Pancreas (tissue), 10 donors: ENCODE results near the gene TEP1. TPM values are rescaled to one million over a fixed set of nuclear protein-coding genes. Genes with fewer than 3 reads are reported as not detected.

Experiments
- ATAC-seq, 4 donors: fragments of 200-7000 bp; cut with Tn5 transposase; one replicate each; pipeline versions ENCODE4 v1.8.0 to v1.9.1; 2020; ENCODE audit warnings: mild to moderate bottlenecking in 4 of 4, moderate library complexity in 4 of 4
- DNase-seq, 6 donors: peaks; one replicate each; pipeline ENCODE4 v3.0.0-alpha.2; 2020
- FAIRE-seq: peaks from 2 replicates; lab custom pipeline; 2012; peaks lifted over from hg19 to GRCh38; lab: Jason Lieb, UNC
- H3K27ac ChIP-seq, 4 donors: fragments of 200-600 bp; sonication (generic); 1 replicate in 3 of 4; 2 replicates in 1 of 4; pipeline versions ENCODE4 v1.5.0 to v1.8.0; 2020
- H3K27me3 ChIP-seq, 4 donors: fragments of 200-600 bp; one replicate each; pipeline ENCODE4 v1.8.0; 2021
- H3K36me3 ChIP-seq, 3 donors: fragments of 200-600 bp; sonication (generic) in 1 of 3; one replicate each; pipeline versions ENCODE4 v1.5.0 to v1.8.0; 2020 to 2021
- H3K4me1 ChIP-seq, 3 donors: fragments of 200-600 bp; one replicate each; pipeline ENCODE4 v1.8.0; 2021
- H3K4me3 ChIP-seq, 4 donors: fragments of 200-600 bp; sonication (generic) in 2 of 4; one replicate each; pipeline versions ENCODE4 v1.5.0 to v1.8.0; 2020 to 2021
- H3K9me3 ChIP-seq, 4 donors: fragments of 200-600 bp; one replicate each; pipeline ENCODE4 v1.8.0; 2021
- CTCF ChIP-seq, 4 donors: fragments of 200-600 bp; sonication (generic) in 3 of 4; IDR thresholded peaks; one replicate each; pipeline versions ENCODE4 v1.5.0 to v1.8.0; 2021; ENCODE audit warnings: antibody characterized with exemption in 4 of 4
- WGBS, 2 donors: extraction: QIAGEN DNeasy Blood & Tissue Kit; methylation state at CpG; one replicate each; pipeline ENCODE4 v1.1.7; 2013; 5-methylcytosine and 5-hydroxymethylcytosine counted together
- intact Hi-C, 3 donors: fragments of 100-400 bp; cut with DNase I; formaldehyde crosslinking; loops; one replicate each; pipeline versions ENCODE4 v1.11.1 to v1.14.2; 2022
- polyA plus RNA-seq, 2 donors: library from polyadenylated mRNA; stranded (reverse); fragments of 200-250 nt; gene quantifications; one replicate each; pipeline ENCODE4 v1.2.3, GENCODE V29; 2013
- total RNA-seq, 6 donors: library from RNA; stranded (reverse); fragmentation: NEBNext Ultra II Directional in 4 of 6; extraction: Animal tissue kit (Norgen Biotek cat#: 25700) in 4 of 6; gene quantifications; one replicate each; pipeline versions ENCODE4 v1.2.1 to v1.2.4, GENCODE V29; 2021 to 2023
- donor health status: healthy with polysubstance abuse.
- donor health status: DM: no; HTN: no; CAD: no; lungs with moderate emphysema.
- donor health status: DM: no; HTN: no; CAD: no.
- donor health status: control.
- donor health status: control.
- donor health status: Bipolar disorder and iron deficiency.
- donor health status: DM: yes; HTN: yes; CAD: no.
- donor health status: DM: no; HTN: no; CAD: no.
- donor health status: DM: no; HTN: no; CAD: no.
- donor health status: DM: yes; HTN: yes; CAD: no.

TEP1 gene
- 10 to 100 TPM in 3 of 6 donors, 1 to 10 TPM in 3; 7.5 to 26.6 (median 9.6) TPM for total RNA-seq
- polyA plus RNA-seq: 10 to 100 TPM; 13.3 to 14.8 TPM

- WGBS, 2 donors: 0 to 1% methylated on average over 42 to 43 of the region's 43 CpGs
- DNase-seq (peak; percentile 84 to 93 (median 87)), FAIRE-seq (no peak), ATAC-seq (peak; percentile 95 to 97 (median 96))
- intact Hi-C loops: no loop called here
- H3K9me3 ChIP-seq: no peaks in the 10 kb centered on the region
- peaks cover 0 to 3% (median 0%) of the 10 kb centered on the region in 3 donors for H3K36me3 ChIP-seq
- H3K4me3 ChIP-seq: peak within 1 kb of the TSS; percentile 40 to 99 (median 78)
- no peaks in the 10 kb centered on the region for H3K27me3 ChIP-seq
- peaks cover 9 to 14% (median 11%) of the 10 kb centered on the region in 3 donors for H3K4me1 ChIP-seq
- H3K27ac ChIP-seq: peak within 1 kb of the TSS; percentile 74 to 92 (median 88)
- TF ChIP-seq CTCF (IDR thresholded peaks at IDR 0.05): no peak
Measured at GRCh38 chr14:20412876-20413743, at the start of gene TEP1. Gene TEP1, minus strand, starts transcription at chr14:20413501. Its CDS starts 5,062 bp downstream, at chr14:20408439.

- Histone ChIP-seq H3K4me1 (peaks cover 10 to 21% (median 16%) of the 10 kb centered on the region in 3 donors), H3K36me3 (peaks cover 3 to 28% (median 23%) of the 10 kb centered on the region in 3 donors), H3K9me3 (no peaks in the 10 kb centered on the region), H3K27me3 (no peaks in the 10 kb centered on the region), H3K4me3 (peak within 1 kb of the TSS; percentile 77 to 96 (median 88)), H3K27ac (peak within 1 kb of the TSS; percentile 81 to 91 (median 91))
- peak; percentile 93 to 97 (median 94) for ATAC-seq
- WGBS, 2 donors: 0% methylated on average over 51 to 67 of the region's 67 CpGs
- intact Hi-C loops: no loop called here
- TF ChIP-seq CTCF (IDR thresholded peaks at IDR 0.05): no peak
- peak; percentile 97 to 99 (median 98) for DNase-seq
- peak; percentile 98 for FAIRE-seq
Measured at GRCh38 chr14:20461225-20462141, 48.2 kb upstream of the TEP1 start, which contains the start of gene PIP4P1. Gene PIP4P1, minus strand, starts transcription at chr14:20461434. Its CDS starts 109 bp downstream, at chr14:20461325.

- Histone ChIP-seq H3K9me3 (no peaks in the 10 kb centered on the region), H3K4me3 (peak overlapping the region; percentile 77 to 96 (median 88)), H3K36me3 (peaks cover 3 to 32% (median 23%) of the 10 kb centered on the region in 3 donors), H3K27me3 (no peaks in the 10 kb centered on the region), H3K27ac (peak overlapping the region; percentile 81 to 91 (median 91)), H3K4me1 (peaks cover 14 to 28% (median 21%) of the 10 kb centered on the region in 3 donors)
- TF ChIP-seq CTCF (IDR thresholded peaks at IDR 0.05): no peak
- FAIRE-seq (no peak), DNase-seq (peak in 5 of 6 donors; percentile 36 to 83 (median 61)), ATAC-seq (peak; percentile 7 to 39 (median 14))
- WGBS, 2 donors: 3 to 4% methylated on average over 31 to 32 of the region's 32 CpGs
- intact Hi-C loops: no loop called here
Measured at GRCh38 chr14:20460458-20461224, 47.3 kb upstream of the TEP1 start.
